ENCODE results near the gene IL12RB1.
"Not testable (repeated sequence)": the region's sequence is repeated elsewhere in the genome, so short reads cannot be mapped to it uniquely, and the experiment has no call there.

Gene IL12RB1

GRCh38 chr19:18091217-18091608 is 4.5 kb upstream of the IL12RB1 start:
- Histone ChIP-seq H3K27ac (ENCODE audit: insufficient read depth in 1 of 2, low read depth in 1 of 2, low read length in 2 of 2, poor library complexity in 1 of 2, severe bottlenecking in 2 of 2) (peak overlapping the region; percentile 40 to 80), H3K9me3 (ENCODE audit: control extremely low read depth in 1 of 5, control insufficient read depth in 4 of 5, insufficient read depth in 2 of 5, low read depth in 1 of 5, low read length in 4 of 5) (no peaks in the 10 kb centered on the region), H3K36me3 (ENCODE audit: control insufficient read depth in 4 of 4, insufficient read depth in 4 of 4, low read length in 3 of 4) (no peaks in the 10 kb centered on the region), H3K4me3 (ENCODE audit: control insufficient read depth in 1 of 7, extremely low read depth in 1 of 7, insufficient read depth in 4 of 7, low read depth in 2 of 7, low read length in 6 of 7) (peak overlapping the region in 1 of 7 experiments; percentile 7), H3K4me1 (ENCODE audit: control extremely low read depth in 1 of 4, control insufficient read depth in 4 of 4, insufficient read depth in 4 of 4, low read length in 3 of 4) (peaks cover 3 to 55% (median 34%) of the 10 kb centered on the region in 4 experiments), H3K27me3 (replicated peaks in 2 of 5; ENCODE audit: control insufficient read depth in 4 of 5, insufficient read depth in 5 of 5, low read length in 4 of 5) (no peaks in the 10 kb centered on the region)
- DNase-seq, result peak; percentile 78 to 95 (median 91)
- ChIA-PET CTCF (interaction anchor here (0.6 to 4.3 kb wide), 5 partner anchors 19 to 723 kb away, joined by 3 to 18 read pairs (median 3); partner anchors contain the start of genes CCDC124 and IFI30), POLR2A (interaction anchor here (0.5 to 1.3 kb wide), 3 partner anchors 34 to 606 kb away, joined by 3 to 4 read pairs (median 3); no protein-coding TSS in a partner anchor)
- WGBS (ENCODE audit: insufficient coverage), result 0% methylated on average over 7 of the region's 12 CpGs

GRCh38 chr19:18090545-18091216 is 3.9 kb upstream of the IL12RB1 start:
- H3K4me3 ChIP-seq (ENCODE audit: control insufficient read depth in 1 of 7, extremely low read depth in 1 of 7, insufficient read depth in 4 of 7, low read depth in 2 of 7, low read length in 6 of 7), result peak overlapping the region in 1 of 7 experiments; percentile 7
- POLR2A ChIA-PET, result interaction anchor here (1.3 kb wide), 1 partner anchor 33 kb away, joined by 3 read pairs; no protein-coding TSS in a partner anchor
- no peaks in the 10 kb centered on the region for H3K27me3 ChIP-seq (replicated peaks in 2 of 5; ENCODE audit: control insufficient read depth in 4 of 5, insufficient read depth in 5 of 5, low read length in 4 of 5)
- no peaks in the 10 kb centered on the region for H3K36me3 ChIP-seq (ENCODE audit: control insufficient read depth in 4 of 4, insufficient read depth in 4 of 4, low read length in 3 of 4)
- 79% methylated on average over 7 of the region's 12 CpGs for WGBS (ENCODE audit: insufficient coverage)
- DNase-seq, result no peak
- no peaks in the 10 kb centered on the region for H3K9me3 ChIP-seq (ENCODE audit: control extremely low read depth in 1 of 5, control insufficient read depth in 4 of 5, insufficient read depth in 2 of 5, low read depth in 1 of 5, low read length in 4 of 5)
- CTCF ChIA-PET, result interaction anchor here (0.6 to 4.3 kb wide), 7 partner anchors 19 to 723 kb away, joined by 3 to 18 read pairs (median 4); partner anchors contain the start of genes CCDC124 and IFI30
- peaks cover 3 to 55% (median 34%) of the 10 kb centered on the region in 4 experiments for H3K4me1 ChIP-seq (ENCODE audit: control extremely low read depth in 1 of 4, control insufficient read depth in 4 of 4, insufficient read depth in 4 of 4, low read length in 3 of 4)
- peak overlapping the region; percentile 40 to 80 for H3K27ac ChIP-seq (ENCODE audit: insufficient read depth in 1 of 2, low read depth in 1 of 2, low read length in 2 of 2, poor library complexity in 1 of 2, severe bottlenecking in 2 of 2)

GRCh38 chr19:18089726-18090125 is 3.0 kb upstream of the IL12RB1 start:
- H3K27ac ChIP-seq (ENCODE audit: insufficient read depth in 1 of 2, low read depth in 1 of 2, low read length in 2 of 2, poor library complexity in 1 of 2, severe bottlenecking in 2 of 2), result no peak overlapping the region
- H3K9me3 ChIP-seq (ENCODE audit: control extremely low read depth in 1 of 5, control insufficient read depth in 4 of 5, insufficient read depth in 2 of 5, low read depth in 1 of 5, low read length in 4 of 5), result no peaks in the 10 kb centered on the region
- ChIA-PET POLR2A (no interaction called here), CTCF (interaction anchor here (1.0 to 4.3 kb wide), 3 partner anchors 20 to 82 kb away, joined by 4 to 18 read pairs (median 4); no protein-coding TSS in a partner anchor)
- no peak overlapping the region for H3K4me3 ChIP-seq (ENCODE audit: control insufficient read depth in 1 of 7, extremely low read depth in 1 of 7, insufficient read depth in 4 of 7, low read depth in 2 of 7, low read length in 6 of 7)
- DNase-seq, result no peak
- peaks cover 3 to 55% (median 34%) of the 10 kb centered on the region in 4 experiments for H3K4me1 ChIP-seq (ENCODE audit: control extremely low read depth in 1 of 4, control insufficient read depth in 4 of 4, insufficient read depth in 4 of 4, low read length in 3 of 4)
- no peaks in the 10 kb centered on the region for H3K36me3 ChIP-seq (ENCODE audit: control insufficient read depth in 4 of 4, insufficient read depth in 4 of 4, low read length in 3 of 4)
- H3K27me3 ChIP-seq (replicated peaks in 2 of 5; ENCODE audit: control insufficient read depth in 4 of 5, insufficient read depth in 5 of 5, low read length in 4 of 5), result no peaks in the 10 kb centered on the region
- WGBS (ENCODE audit: insufficient coverage), result 90% methylated on average over 4 of the region's 5 CpGs

- not testable (repeated sequence) for H3K36me3 ChIP-seq (ENCODE audit: control insufficient read depth in 4 of 4, insufficient read depth in 4 of 4, low read length in 3 of 4); H3K9me3 ChIP-seq (ENCODE audit: control extremely low read depth in 1 of 5, control insufficient read depth in 4 of 5, insufficient read depth in 2 of 5, low read depth in 1 of 5, low read length in 4 of 5); H3K4me3 ChIP-seq (ENCODE audit: control insufficient read depth in 1 of 7, extremely low read depth in 1 of 7, insufficient read depth in 4 of 7, low read depth in 2 of 7, low read length in 6 of 7); H3K27ac ChIP-seq (ENCODE audit: insufficient read depth in 1 of 2, low read depth in 1 of 2, low read length in 2 of 2, poor library complexity in 1 of 2, severe bottlenecking in 2 of 2); H3K27me3 ChIP-seq (replicated peaks in 2 of 5; ENCODE audit: control insufficient read depth in 4 of 5, insufficient read depth in 5 of 5, low read length in 4 of 5)
- CTCF ChIA-PET, result interaction anchor here (0.9 to 1.6 kb wide), 5 partner anchors 9 to 30 kb away, joined by 3 to 4 read pairs (median 4); no protein-coding TSS in a partner anchor
- WGBS (ENCODE audit: insufficient coverage), result 14% methylated on average over 2 of the region's 11 CpGs
- POLR2A ChIA-PET, result interaction anchor here (0.6 kb wide), 2 partner anchors 21 to 92 kb away, joined by 3 read pairs; no protein-coding TSS in a partner anchor
- DNase-seq, result peak; percentile 85 to 94 (median 92)
- H3K4me1 ChIP-seq (ENCODE audit: control extremely low read depth in 1 of 4, control insufficient read depth in 4 of 4, insufficient read depth in 4 of 4, low read length in 3 of 4), result peaks cover 3 to 55% (median 34%) of the 10 kb centered on the region in 4 experiments
Measured at GRCh38 chr19:18089096-18089541, 2.4 kb upstream of the IL12RB1 start.

- H3K36me3 ChIP-seq (ENCODE audit: control insufficient read depth in 4 of 4, insufficient read depth in 4 of 4, low read length in 3 of 4), result no peaks in the 10 kb centered on the region
- no peaks in the 10 kb centered on the region for H3K27me3 ChIP-seq (replicated peaks in 2 of 5; ENCODE audit: control insufficient read depth in 4 of 5, insufficient read depth in 5 of 5, low read length in 4 of 5)
- no peaks in the 10 kb centered on the region for H3K9me3 ChIP-seq (ENCODE audit: control extremely low read depth in 1 of 5, control insufficient read depth in 4 of 5, insufficient read depth in 2 of 5, low read depth in 1 of 5, low read length in 4 of 5)
- 96% methylated on average over 5 of the region's 8 CpGs for WGBS (ENCODE audit: insufficient coverage)
- H3K27ac ChIP-seq (ENCODE audit: insufficient read depth in 1 of 2, low read depth in 1 of 2, low read length in 2 of 2, poor library complexity in 1 of 2, severe bottlenecking in 2 of 2), result no peak overlapping the region
- H3K4me1 ChIP-seq (ENCODE audit: control extremely low read depth in 1 of 4, control insufficient read depth in 4 of 4, insufficient read depth in 4 of 4, low read length in 3 of 4), result peaks cover 1 to 35% (median 27%) of the 10 kb centered on the region in 4 experiments
- DNase-seq, result no peak
- no peak overlapping the region for H3K4me3 ChIP-seq (ENCODE audit: control insufficient read depth in 1 of 7, extremely low read depth in 1 of 7, insufficient read depth in 4 of 7, low read depth in 2 of 7, low read length in 6 of 7)
- CTCF ChIA-PET, result no interaction called here
- POLR2A ChIA-PET, result no interaction called here
Measured at GRCh38 chr19:18085702-18086457, 854 bp downstream of the IL12RB1 start.

GRCh38 chr19:18083929-18084684 is 2.6 kb downstream of the IL12RB1 start:
- Histone ChIP-seq H3K36me3 (ENCODE audit: control insufficient read depth in 4 of 4, insufficient read depth in 4 of 4, low read length in 3 of 4) (no peaks in the 10 kb centered on the region), H3K4me1 (ENCODE audit: control extremely low read depth in 1 of 4, control insufficient read depth in 4 of 4, insufficient read depth in 4 of 4, low read length in 3 of 4) (peaks cover 0 to 17% (median 11%) of the 10 kb centered on the region in 4 experiments), H3K27ac (ENCODE audit: insufficient read depth in 1 of 2, low read depth in 1 of 2, low read length in 2 of 2, poor library complexity in 1 of 2, severe bottlenecking in 2 of 2) (no peak overlapping the region), H3K4me3 (ENCODE audit: control insufficient read depth in 1 of 7, extremely low read depth in 1 of 7, insufficient read depth in 4 of 7, low read depth in 2 of 7, low read length in 6 of 7) (no peak overlapping the region), H3K9me3 (ENCODE audit: control extremely low read depth in 1 of 5, control insufficient read depth in 4 of 5, insufficient read depth in 2 of 5, low read depth in 1 of 5, low read length in 4 of 5) (no peaks in the 10 kb centered on the region), H3K27me3 (replicated peaks in 2 of 5; ENCODE audit: control insufficient read depth in 4 of 5, insufficient read depth in 5 of 5, low read length in 4 of 5) (no peaks in the 10 kb centered on the region)
- 95% methylated on average over 8 of the region's 8 CpGs for WGBS (ENCODE audit: insufficient coverage)
- ChIA-PET POLR2A (no interaction called here), CTCF (no interaction called here)
- DNase-seq, result no peak
